Thymus (tissue), 11 donors: ENCODE data around the gene FFAR2. TPM values are rescaled to one million over a fixed set of nuclear protein-coding genes. Genes with fewer than 3 reads are reported as not detected.
"Not testable (repeated sequence)": the region's sequence is repeated elsewhere in the genome, so short reads cannot be mapped to it uniquely, and the experiment has no call there.

Source experiments
- DNase-seq, 9 donors: peaks; one replicate each; pipeline ENCODE4 v3.0.0-alpha.2; 2013; ENCODE audit warnings: low spot score in 9 of 9, low read depth in 6 of 9, missing footprints in 1 of 9
- H3K27ac ChIP-seq, 2 donors: one replicate each; pipeline ENCODE4 v1.5.1; 2013; ENCODE audit warnings: control low read depth in 1 of 2, low read depth in 1 of 2, low read length in 1 of 2, mild to moderate bottlenecking in 1 of 2, moderate library complexity in 1 of 2
- H3K27me3 ChIP-seq, 2 donors: one replicate each; pipeline ENCODE4 v1.5.1; 2013; ENCODE audit warnings: low read length in 1 of 2; ENCODE audit not compliant: control insufficient read depth in 2 of 2, insufficient read depth in 1 of 2
- H3K36me3 ChIP-seq, 2 donors: one replicate each; pipeline ENCODE4 v1.5.1; 2013; ENCODE audit warnings: low read length in 1 of 2, mild to moderate bottlenecking in 1 of 2, moderate library complexity in 1 of 2; ENCODE audit not compliant: control insufficient read depth in 2 of 2, insufficient read depth in 2 of 2
- H3K4me1 ChIP-seq, 2 donors: one replicate each; pipeline ENCODE4 v1.5.1; 2013; ENCODE audit warnings: low read length in 2 of 2; ENCODE audit not compliant: control insufficient read depth in 2 of 2, insufficient read depth in 2 of 2
- H3K4me3 ChIP-seq, 2 donors: one replicate each; pipeline ENCODE4 v1.5.1; 2013; ENCODE audit warnings: low read length in 2 of 2, control low read depth in 1 of 2, mild to moderate bottlenecking in 1 of 2
- H3K9me3 ChIP-seq, 2 donors: one replicate each; pipeline ENCODE4 v1.5.1; 2013; ENCODE audit warnings: low read length in 1 of 2, mild to moderate bottlenecking in 1 of 2; ENCODE audit not compliant: control insufficient read depth in 2 of 2, insufficient read depth in 1 of 2
- WGBS: extraction: QIAGEN DNeasy Blood & Tissue Kit; methylation state at CpG from one replicate; pipeline ENCODE4 v1.1.7; 2013; 5-methylcytosine and 5-hydroxymethylcytosine counted together
- polyA plus RNA-seq: library from polyadenylated mRNA; stranded (reverse); fragments of 200-250 nt; gene quantifications from one replicate; pipeline ENCODE4 v1.2.3, GENCODE V29; 2013
- total RNA-seq: library from RNA; stranded (reverse); fragments of 120-200 nt; gene quantifications from one replicate; pipeline ENCODE4 v1.2.4, GENCODE V29; 2013
- donor health status: healthy.

FFAR2 gene
- total and polyA plus RNA-seq, 2 donors, result 0.47 to 1.1 TPM

- H3K4me3 ChIP-seq, H3K4me1 ChIP-seq, H3K36me3 ChIP-seq, DNase-seq, H3K9me3 ChIP-seq, H3K27me3 ChIP-seq, H3K27ac ChIP-seq: not testable (repeated sequence)
- WGBS, result 96% methylated on average over 4 of the region's 4 CpGs
These were observed 23.0 kb downstream of the FFAR2 start for GRCh38 chr19:35471075-35471474.

GRCh38 chr19:35471946-35472345 lies 23.9 kb downstream of the FFAR2 start:
- no peaks in the 10 kb centered on the region for H3K9me3 ChIP-seq
- H3K27ac ChIP-seq, result no peak overlapping the region
- no peaks in the 10 kb centered on the region for H3K36me3 ChIP-seq
- no peaks in the 10 kb centered on the region for H3K4me1 ChIP-seq
- no peak for DNase-seq
- no peak overlapping the region for H3K4me3 ChIP-seq
- H3K27me3 ChIP-seq, result no peaks in the 10 kb centered on the region
- WGBS, result 90% methylated on average over 8 of the region's 8 CpGs

- no peaks in the 10 kb centered on the region for H3K36me3 ChIP-seq
- WGBS, result 97% methylated on average over 14 of the region's 14 CpGs
- H3K4me1 ChIP-seq, result no peaks in the 10 kb centered on the region
- DNase-seq, result no peak
- no peak overlapping the region for H3K4me3 ChIP-seq
- H3K9me3 ChIP-seq, result no peaks in the 10 kb centered on the region
- H3K27ac ChIP-seq, result no peak overlapping the region
- H3K27me3 ChIP-seq, result no peaks in the 10 kb centered on the region
These were observed 26.0 kb downstream of the FFAR2 start for GRCh38 chr19:35474104-35474503.

- not testable (repeated sequence) for H3K36me3 ChIP-seq, H3K4me1 ChIP-seq, H3K27me3 ChIP-seq, H3K9me3 ChIP-seq, DNase-seq, H3K4me3 ChIP-seq, H3K27ac ChIP-seq
- 87% methylated on average over 7 of the region's 7 CpGs for WGBS
These were observed 26.5 kb downstream of the FFAR2 start for GRCh38 chr19:35474594-35474993.

GRCh38 chr19:35476149-35476548 lies 28.1 kb downstream of the FFAR2 start:
- Histone ChIP-seq H3K27me3 (no peaks in the 10 kb centered on the region), H3K4me3 (no peak overlapping the region), H3K4me1 (no peaks in the 10 kb centered on the region), H3K9me3 (no peaks in the 10 kb centered on the region), H3K27ac (no peak overlapping the region), H3K36me3 (no peaks in the 10 kb centered on the region)
- DNase-seq, result no peak
- 72% methylated on average over 4 of the region's 4 CpGs for WGBS

- no peak for DNase-seq
- Histone ChIP-seq H3K4me3 (no peak overlapping the region), H3K27ac (no peak overlapping the region), H3K9me3 (no peaks in the 10 kb centered on the region), H3K27me3 (no peaks in the 10 kb centered on the region), H3K4me1 (no peaks in the 10 kb centered on the region), H3K36me3 (no peaks in the 10 kb centered on the region)
- 93% methylated on average over 21 of the region's 21 CpGs for WGBS
These were observed 31.0 kb downstream of the FFAR2 start for GRCh38 chr19:35478794-35479677.

GRCh38 chr19:35483089-35483488 lies 35.0 kb downstream of the FFAR2 start:
- no peak for DNase-seq
- no peak overlapping the region for H3K27ac ChIP-seq
- H3K9me3 ChIP-seq, result no peaks in the 10 kb centered on the region
- H3K36me3 ChIP-seq, result no peaks in the 10 kb centered on the region
- peaks cover 0 to 3% of the 10 kb centered on the region in 2 donors for H3K27me3 ChIP-seq
- WGBS, result 90% methylated on average over 5 of the region's 5 CpGs
- no peak overlapping the region for H3K4me3 ChIP-seq
- H3K4me1 ChIP-seq, result no peaks in the 10 kb centered on the region

GRCh38 chr19:35484252-35485036 lies 36.4 kb downstream of the FFAR2 start:
- peaks cover 0 to 15% of the 10 kb centered on the region in 2 donors for H3K27me3 ChIP-seq
- H3K36me3 ChIP-seq, result no peaks in the 10 kb centered on the region
- WGBS, result 73% methylated on average over 7 of the region's 7 CpGs
- no peak overlapping the region for H3K27ac ChIP-seq
- DNase-seq, result no peak
- no peaks in the 10 kb centered on the region for H3K9me3 ChIP-seq
- H3K4me3 ChIP-seq, result no peak overlapping the region
- no peaks in the 10 kb centered on the region for H3K4me1 ChIP-seq

GRCh38 chr19:35486268-35486708 lies 38.2 kb downstream of the FFAR2 start:
- H3K4me3 ChIP-seq, result no peak overlapping the region
- H3K27me3 ChIP-seq, result peaks cover 0 to 21% of the 10 kb centered on the region in 2 donors
- H3K9me3 ChIP-seq, result no peaks in the 10 kb centered on the region
- no peak for DNase-seq
- no peaks in the 10 kb centered on the region for H3K4me1 ChIP-seq
- H3K36me3 ChIP-seq, result no peaks in the 10 kb centered on the region
- H3K27ac ChIP-seq, result no peak overlapping the region
- 93% methylated on average over 3 of the region's 3 CpGs for WGBS
